ENCODE data around the gene MAGI1.
"Not testable (repeated sequence)": the region's sequence is repeated elsewhere in the genome, so short reads cannot be mapped to it uniquely, and the experiment has no call there.

Gene MAGI1

DNA sequence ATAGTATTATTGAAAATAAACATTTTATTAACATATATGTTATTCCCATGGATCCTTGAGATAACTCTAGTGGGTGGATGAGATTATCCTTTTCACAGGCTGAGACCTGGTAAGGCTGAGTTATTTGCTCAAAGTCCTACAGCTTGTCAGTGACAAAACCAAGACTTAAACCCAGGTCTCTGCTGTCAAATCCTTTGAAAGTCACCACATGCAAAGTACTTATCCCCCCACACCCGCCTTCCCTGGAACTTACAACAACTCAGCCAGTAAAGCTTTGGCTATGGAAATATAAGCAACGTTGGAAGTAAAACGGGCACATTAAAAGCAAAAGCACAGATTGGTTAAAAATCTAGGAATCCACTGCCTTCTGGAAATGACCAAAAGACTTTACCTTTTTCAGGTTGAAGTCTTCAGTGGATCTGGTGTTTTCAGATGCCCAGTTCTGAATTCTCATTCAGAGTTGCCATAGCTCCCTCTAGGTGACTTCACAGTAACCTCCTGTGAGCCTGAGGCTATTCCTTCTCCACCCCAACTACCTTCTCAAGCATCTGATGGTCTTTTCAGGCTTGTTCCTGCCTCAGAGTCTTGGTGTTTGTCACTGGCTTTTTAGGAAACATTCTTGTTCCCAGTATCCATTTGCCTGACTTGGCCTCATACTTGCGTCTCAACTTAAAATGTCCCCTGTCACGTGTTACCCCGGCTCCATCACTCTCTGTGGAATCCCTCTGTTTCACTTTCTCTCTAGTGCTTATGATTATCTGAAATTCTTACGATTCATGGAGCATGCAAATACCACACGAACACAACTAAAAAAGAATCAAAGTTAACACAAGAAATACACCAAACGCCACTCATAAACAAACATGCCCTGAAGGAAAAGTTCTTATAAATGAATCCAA is 131.2 kb downstream of the MAGI1 start:
- DNase-seq (ENCODE audit: low read depth), result no peak

GRCh38 chr3:65905771-65906170 is 132.9 kb downstream of the MAGI1 start:
- DNase-seq (ENCODE audit: low read depth), result no peak

- no peak for DNase-seq (ENCODE audit: low read depth)
Observed at GRCh38 chr3:65904016-65904415, 134.7 kb downstream of the MAGI1 start.

- DNase-seq (ENCODE audit: low read depth), result no peak
Observed at GRCh38 chr3:65902304-65902793, 136.4 kb downstream of the MAGI1 start.

DNA sequence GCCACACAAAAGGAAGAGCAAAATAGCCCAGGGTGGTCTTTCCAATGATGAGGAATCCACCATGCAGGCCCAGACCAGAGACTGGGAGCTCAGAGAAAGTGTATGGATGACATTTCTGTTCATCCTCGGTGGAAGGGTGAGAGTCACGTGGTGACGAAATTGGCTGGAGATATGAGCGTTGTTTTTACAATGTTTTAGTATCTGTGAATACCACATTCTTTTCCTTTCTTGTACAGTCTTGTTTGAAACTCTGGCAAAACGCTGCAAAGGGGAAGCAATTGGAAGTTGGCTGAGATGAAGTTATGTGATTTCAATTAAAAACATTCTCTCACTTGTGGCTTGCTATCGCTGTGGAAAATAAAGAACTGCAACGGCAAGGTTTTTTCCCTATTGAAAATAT is 137.5 kb downstream of the MAGI1 start:
- no peak for DNase-seq (ENCODE audit: low read depth)

- DNase-seq (ENCODE audit: low read depth), result no peak
Observed at GRCh38 chr3:65899226-65899625, 139.5 kb downstream of the MAGI1 start.

- no peak for DNase-seq (ENCODE audit: low read depth)
Observed at GRCh38 chr3:65897766-65898165, 141.0 kb downstream of the MAGI1 start.

GRCh38 chr3:65896321-65896720 is 142.4 kb downstream of the MAGI1 start:
- no peak for DNase-seq (ENCODE audit: low read depth)

DNA sequence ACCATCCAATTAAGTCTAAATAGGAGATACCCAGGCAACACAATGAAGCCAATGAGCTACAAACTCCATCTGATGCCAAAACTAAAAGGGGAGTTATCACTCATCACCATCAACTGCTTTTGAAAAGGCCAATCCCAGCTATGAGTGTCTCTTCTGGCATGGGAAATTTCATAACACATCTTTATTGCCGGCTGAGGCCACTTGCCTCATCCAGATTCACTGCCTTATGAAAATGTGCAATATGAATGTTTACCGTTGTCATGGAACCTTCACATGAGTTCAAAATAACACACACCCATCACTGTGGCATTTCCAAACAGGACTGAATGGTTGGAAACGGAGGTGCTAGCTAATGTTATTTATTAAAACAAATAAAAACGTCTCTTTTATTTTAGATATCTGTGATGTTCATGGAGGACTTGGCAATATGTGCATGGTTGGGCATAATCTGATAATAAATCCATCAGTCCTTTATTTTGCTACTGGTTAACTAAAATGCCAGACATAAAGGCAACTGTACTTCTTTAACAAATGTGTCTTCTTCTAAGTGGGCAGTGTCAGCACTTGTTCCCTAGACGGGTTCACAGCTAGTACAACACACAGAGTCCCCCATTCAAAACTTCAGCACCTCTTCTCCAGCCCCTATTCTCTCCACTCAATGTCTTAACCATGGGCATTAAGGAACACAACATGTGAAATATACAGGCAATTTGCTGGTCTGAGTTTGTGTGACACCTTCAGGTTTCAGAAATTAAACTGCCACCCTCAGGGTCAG is 143.9 kb downstream of the MAGI1 start:
- peak; percentile 29 for DNase-seq (ENCODE audit: low read depth)

- DNase-seq (ENCODE audit: low read depth), result no peak
Observed at GRCh38 chr3:65894126-65894525, 144.6 kb downstream of the MAGI1 start.

- no peak for DNase-seq (ENCODE audit: low read depth)
Observed at GRCh38 chr3:65893631-65894030, 145.1 kb downstream of the MAGI1 start.

GRCh38 chr3:65891477-65891876 is 147.2 kb downstream of the MAGI1 start:
- DNase-seq (ENCODE audit: low read depth), result not testable (repeated sequence)

- DNase-seq (ENCODE audit: low read depth), result no peak
Observed at GRCh38 chr3:65890328-65890727, 148.4 kb downstream of the MAGI1 start.

GRCh38 chr3:65889707-65890099 is 149.0 kb downstream of the MAGI1 start:
- DNase-seq (ENCODE audit: low read depth), result no peak

DNA sequence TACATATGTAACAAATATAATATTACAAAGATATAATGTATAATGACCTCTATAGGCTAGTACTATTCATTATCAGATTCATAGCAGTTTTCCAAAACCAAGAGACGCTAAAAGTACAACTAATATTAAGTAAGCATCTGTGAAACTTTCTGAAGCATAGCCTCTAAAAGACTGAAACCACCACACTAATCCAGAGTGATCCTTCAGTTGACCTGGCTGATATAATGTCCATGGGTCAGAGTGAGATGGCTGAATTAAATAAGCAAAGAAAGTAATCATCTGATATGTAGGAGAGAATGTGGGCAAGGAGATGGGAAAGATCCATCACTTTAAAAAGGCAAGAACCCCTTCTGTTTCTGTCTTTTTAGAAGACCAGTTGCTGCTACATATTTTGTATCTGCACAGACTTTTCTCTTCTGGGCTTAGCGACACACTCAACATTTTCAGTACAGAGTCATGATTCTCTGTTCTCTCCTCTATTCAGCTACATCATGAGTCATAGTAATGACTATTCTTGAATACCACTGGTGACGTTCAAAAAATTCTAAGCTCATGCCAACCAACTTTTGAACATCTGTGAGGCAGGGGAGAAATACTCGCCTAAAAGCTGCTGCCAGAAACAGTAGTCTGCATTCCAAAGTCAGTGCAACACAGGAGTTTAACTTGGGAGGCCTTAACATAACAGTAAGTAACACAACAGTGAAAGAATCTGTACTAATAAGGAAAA is 149.6 kb downstream of the MAGI1 start:
- DNase-seq (ENCODE audit: low read depth), result peak; percentile 92

DNA sequence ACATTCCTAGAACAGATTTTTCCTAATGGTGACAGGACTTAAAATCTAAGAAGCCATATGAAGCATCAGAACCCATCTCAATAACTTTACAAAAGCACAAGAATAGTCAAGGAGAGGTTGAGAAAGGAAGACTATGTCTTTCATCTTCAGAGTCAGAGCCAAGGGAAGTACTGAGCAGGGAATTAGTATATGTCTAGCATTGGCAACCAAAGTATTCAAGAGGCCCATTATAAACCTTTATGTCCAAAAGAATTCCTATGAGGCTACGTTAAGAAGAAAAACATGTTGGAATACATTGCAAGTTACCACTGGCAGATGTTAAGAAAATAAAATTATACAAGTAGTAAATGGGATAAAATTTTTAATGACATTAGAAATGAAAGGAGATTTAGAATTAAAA is 150.5 kb downstream of the MAGI1 start:
- no peak for DNase-seq (ENCODE audit: low read depth)

DNA sequence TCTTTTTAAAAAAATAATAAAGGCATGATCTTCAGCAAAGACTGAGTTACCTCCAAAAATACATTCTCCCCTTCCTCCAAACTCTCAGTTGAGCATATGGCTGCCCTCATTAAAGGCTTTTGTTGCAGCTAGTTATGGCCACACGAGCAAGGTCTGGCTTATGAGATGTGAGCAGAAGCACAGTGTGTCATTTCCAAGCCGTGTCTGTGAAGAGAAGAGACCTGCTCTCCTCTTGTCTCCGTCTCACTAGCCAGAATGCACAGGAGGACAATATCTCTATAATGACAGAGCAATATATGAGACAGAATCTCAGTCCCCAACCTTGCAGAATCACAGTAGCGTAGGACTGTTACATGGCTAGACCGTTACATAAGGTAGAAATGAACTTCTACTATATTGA is 152.3 kb downstream of the MAGI1 start:
- no peak for DNase-seq (ENCODE audit: low read depth)

GRCh38 chr3:65884071-65884470 is 154.6 kb downstream of the MAGI1 start:
- DNase-seq (ENCODE audit: low read depth), result no peak

DNA sequence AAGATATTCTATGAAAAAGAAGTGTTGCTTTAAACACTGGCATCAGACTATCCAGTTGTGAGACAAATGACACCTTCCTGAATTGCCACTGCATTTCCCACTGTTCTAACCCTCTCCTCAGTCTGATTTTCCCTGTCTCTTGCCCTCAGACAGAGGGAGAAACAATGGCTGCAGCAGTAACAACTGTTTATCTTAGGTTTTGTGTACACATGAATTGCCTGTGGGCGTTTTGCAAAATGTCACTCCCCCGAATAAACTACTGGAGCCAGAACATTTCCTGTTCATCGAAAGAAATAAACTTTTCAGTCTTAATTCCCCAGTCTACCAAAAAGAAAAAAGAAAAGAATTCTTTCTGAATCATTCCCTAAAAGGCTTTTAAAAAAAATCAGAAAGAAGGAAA is 155.1 kb downstream of the MAGI1 start:
- peak; percentile 19 for DNase-seq (ENCODE audit: low read depth)

DNA sequence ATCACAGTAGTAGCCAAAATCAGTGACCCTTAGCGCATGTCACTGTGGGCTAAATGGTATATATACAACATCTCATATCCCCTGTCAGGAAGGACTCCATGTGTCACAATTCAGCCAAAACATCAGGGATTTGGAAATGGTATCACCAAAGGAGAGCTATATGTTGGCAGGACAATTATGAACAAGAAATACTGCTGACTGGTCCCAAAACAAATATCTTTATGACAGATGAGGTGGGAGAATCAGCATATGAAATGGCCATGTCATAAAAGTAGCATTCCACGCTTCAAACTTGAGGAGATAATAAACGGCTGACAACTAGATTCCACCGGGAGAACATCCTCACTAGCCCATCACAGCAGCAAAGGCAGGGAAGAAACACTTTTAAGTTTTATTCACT is 158.4 kb downstream of the MAGI1 start:
- no peak for DNase-seq (ENCODE audit: low read depth)

DNA sequence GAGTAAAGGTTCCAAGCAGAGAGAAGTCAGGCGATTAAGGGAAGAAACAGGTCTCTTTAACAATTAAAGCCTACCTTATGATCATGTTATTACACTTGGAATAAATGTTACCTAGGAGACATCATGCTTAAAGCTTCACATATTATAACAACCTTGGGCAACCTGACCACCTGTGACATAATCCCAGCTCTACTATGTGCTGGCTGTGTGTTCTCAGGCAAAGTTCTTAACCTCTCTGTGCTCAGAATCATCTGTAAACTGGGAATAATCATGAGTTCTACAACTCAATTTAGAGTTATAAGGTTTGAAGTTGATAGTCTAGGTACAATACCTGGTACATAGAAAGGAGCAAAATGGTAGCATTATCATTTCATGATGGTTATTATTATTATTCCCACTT is 159.3 kb downstream of the MAGI1 start:
- no peak for DNase-seq (ENCODE audit: low read depth)

DNA sequence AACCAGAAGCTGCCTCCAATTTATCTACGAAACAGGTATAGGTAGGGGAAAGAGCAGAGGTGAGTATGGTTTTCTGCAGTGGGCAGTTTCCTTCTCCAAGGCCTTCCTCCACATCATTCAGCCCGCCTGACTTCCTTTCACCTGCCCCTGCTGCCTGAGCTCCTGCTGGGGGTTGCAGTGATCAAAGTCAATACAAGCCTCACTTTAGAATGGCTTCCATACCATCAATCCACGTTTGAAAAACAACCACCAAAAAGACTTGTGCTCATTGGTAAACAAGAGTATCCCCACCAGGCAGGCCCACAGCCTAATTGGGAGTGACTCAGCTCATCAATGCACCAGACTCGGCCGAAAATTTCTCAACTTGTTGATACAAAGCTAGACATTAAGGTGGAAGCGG is 159.9 kb downstream of the MAGI1 start:
- no peak for DNase-seq (ENCODE audit: low read depth)

Measured in ELR (cell line).